HG03139 (cell line): Measurements from ENCODE around the gene TSNAXIP1.
"Not testable (repeated sequence)": the region's sequence is repeated elsewhere in the genome, so short reads cannot be mapped to it uniquely, and the experiment has no call there.

Experiments
- ATAC-seq: cut with Tn5 transposase; IDR thresholded peaks from one replicate; pipeline ENCODE4 v1.9.1; 2021; ENCODE audit not compliant: unreplicated experiment

The TSNAXIP1 gene

DNA sequence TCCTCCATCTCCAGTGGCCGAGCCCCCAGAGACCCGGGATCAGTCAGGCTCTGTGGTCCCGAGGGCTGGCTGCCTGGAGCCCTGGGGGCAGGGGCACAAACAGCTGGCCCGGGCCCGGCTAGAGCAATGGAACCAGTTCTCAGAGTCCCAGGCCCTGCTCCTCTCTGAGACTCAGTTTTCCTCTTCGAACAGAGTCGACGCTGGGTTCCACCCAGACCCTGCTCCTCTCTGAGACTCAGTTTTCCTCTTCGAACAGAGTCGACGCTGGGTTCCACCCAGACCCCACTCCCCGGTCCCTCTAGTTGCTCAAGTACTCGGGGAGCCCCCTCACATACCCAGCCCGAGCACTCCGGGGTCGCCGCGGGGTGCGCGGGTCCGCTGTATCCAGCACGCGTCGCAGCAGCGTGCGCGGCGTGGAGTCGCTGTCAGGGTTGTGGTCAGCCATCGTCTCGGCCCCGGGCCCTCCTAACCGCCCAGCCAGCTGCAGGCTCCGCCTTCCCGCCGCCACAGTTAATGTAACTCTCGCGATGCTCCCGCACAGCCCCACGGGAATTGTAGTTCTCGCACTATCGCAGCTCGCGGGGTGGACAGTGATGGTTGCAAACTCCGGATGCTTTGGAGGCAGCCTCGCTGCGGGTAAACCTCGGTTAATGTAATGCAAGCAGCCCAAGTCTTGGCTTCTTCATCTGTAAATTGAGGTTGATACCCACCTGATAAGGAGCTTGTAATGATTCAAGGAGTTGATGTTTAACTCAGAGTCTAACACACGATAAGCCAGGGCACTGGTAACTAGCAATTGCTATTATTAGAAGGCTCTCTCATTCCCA is 26.9 kb downstream of the TSNAXIP1 start:
- peak; percentile 87 for ATAC-seq

DNA sequence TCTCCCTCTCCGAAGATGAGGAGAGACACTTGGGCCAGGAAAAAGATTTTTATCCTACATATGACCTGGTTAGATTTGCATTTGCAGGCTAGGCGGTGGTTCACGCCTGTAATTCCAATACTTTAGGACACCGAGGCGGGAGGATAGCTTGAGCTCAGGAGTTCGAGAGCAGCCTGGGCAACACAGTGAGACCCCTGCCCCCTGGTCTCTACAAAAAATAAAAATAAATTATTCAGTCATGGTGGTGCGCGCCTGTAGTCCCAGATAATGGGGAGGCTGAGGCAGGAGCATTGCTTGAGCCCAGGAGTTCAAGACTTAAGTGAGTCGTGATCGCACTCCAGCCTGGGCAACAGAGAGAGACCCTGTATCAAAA is 27.5 kb downstream of the TSNAXIP1 start:
- ATAC-seq = no peak

DNA sequence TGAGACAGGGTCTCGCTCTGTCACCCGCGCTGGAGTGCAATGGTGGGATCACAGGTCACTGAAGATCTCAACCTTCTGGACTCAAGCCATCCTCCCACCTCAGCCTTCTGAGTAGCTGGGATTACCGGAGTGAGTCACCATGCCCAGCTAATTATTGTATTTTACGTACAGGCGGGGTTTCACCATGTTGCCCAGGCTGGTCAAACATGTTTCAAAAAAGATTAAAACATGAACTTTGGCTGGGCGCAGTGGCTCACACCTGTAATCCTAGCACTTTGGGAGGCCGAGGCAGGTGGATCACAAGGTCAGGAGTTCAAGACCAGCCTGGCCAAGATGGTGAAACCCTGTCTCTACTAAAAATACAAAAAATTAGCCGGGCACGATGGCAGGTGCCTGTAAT is 30.5 kb downstream of the TSNAXIP1 start:
- ATAC-seq = not testable (repeated sequence)

DNA sequence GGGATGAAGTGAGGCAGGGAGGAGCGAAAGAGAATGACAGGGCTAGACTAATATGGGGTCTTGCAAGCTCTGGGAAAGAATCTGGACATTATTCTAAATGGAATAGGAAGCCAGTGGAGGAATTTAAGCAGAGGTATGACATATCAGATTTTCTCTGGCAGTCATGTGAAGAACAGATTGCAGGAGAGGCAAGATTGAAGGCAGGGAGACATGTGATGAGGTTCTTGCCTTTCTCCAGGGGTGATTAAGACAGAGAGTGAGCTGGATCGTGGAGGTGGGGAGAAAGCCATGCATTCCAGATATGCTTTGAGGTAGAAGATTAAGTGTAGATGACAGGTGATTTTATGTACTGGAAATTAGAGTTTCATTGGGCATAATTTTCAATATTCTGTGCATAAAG is 31.1 kb downstream of the TSNAXIP1 start:
- ATAC-seq = no peak

DNA sequence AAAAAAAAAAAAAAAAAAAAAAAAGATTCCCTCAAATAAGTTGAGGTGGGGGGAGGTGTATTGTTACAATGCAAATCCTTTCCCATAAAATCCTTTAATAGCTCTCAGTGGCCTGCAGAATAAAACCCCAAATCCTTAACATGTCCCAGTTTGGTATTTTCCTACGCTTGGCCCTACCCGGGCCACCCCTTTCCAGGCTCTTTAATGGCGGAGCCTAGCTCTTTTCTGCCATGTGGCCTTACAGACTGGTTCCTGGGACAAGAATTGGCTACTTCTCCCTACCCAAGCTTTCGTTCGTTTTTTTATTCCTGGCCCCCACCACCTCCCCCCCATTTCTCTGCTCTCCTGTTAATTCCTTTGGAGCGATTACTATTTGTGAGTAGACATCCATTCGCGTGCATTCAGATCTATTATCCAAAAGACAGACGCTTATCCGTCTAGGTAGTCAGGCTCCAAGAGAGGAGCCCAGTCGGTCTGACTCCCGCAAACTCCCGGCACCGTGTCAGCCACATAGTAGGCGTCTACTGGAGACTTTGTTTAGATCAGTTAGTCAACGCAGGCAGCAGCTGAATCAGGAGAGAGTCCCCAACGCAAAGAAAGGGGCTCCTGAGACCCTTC is 34.6 kb downstream of the TSNAXIP1 start:
- no peak for ATAC-seq

DNA sequence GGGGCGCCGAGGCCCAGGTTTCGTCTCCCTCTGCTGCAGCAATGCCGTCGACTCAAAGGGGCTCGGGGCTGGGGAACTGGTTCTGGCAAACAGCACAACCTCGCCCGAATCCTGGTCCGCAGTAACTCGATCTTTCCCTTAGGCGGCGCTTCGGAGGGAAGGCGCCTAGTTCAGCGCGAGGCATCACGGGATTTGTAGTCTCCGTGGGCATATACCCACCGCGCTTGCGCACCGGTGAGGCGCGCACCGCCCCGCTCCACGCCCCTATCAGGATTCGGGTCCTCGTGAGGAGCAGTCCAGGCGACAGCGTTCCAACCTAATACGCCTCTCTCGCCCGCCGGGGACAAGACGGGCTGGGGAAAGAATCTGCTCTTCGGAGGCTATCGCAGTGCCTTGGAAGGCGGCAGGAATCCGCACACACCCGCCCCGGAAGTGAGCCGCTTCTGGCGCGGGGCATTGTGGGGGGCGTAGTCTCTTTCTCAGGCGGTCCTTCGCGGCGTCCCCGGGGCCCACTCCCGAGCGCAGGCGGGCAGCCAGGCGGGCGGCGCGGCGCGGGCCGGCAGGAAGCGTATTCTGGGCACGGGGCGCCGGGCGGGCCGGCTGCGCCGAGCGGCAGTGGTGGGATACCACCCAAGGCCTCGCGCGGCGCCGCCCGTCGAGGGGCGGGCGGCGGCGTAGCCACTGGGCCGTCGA is 35.3 kb downstream of the TSNAXIP1 start, which contains the start of gene THAP11:
Gene THAP11 (plus strand): TSS at position 505 of the 693 bp plus-strand sequence. CDS start 235 bp downstream, outside the sequence.
- peak; percentile 40 for ATAC-seq

DNA sequence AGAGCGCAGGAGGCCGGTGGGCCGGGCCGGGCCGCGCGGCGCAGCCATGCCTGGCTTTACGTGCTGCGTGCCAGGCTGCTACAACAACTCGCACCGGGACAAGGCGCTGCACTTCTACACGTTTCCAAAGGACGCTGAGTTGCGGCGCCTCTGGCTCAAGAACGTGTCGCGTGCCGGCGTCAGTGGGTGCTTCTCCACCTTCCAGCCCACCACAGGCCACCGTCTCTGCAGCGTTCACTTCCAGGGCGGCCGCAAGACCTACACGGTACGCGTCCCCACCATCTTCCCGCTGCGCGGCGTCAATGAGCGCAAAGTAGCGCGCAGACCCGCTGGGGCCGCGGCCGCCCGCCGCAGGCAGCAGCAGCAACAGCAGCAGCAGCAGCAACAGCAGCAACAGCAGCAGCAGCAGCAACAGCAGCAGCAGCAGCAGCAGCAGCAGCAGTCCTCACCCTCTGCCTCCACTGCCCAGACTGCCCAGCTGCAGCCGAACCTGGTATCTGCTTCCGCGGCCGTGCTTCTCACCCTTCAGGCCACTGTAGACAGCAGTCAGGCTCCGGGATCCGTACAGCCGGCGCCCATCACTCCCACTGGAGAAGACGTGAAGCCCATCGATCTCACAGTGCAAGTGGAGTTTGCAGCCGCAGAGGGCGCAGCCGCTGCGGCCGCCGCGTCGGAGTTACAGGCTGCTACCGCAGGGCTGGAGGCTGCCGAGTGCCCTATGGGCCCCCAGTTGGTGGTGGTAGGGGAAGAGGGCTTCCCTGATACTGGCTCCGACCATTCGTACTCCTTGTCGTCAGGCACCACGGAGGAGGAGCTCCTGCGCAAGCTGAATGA is 36.0 kb downstream of the TSNAXIP1 start:
- ATAC-seq = peak; percentile 1

DNA sequence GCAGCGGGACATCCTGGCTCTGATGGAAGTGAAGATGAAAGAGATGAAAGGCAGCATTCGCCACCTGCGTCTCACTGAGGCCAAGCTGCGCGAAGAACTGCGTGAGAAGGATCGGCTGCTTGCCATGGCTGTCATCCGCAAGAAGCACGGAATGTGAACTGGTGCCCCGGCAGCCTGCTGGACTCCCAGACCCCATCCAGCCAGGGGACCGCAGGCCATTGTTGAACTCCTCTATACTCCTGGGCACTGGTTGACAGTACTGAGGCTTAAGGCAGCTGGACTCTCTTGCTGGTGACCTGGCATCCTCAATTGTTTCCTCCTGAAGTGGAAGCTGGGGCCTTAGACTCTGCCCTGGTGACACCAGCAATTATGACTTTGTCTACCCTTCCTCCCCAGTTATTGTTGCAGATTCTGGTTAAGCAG is 36.7 kb downstream of the TSNAXIP1 start:
- ATAC-seq = no peak

DNA sequence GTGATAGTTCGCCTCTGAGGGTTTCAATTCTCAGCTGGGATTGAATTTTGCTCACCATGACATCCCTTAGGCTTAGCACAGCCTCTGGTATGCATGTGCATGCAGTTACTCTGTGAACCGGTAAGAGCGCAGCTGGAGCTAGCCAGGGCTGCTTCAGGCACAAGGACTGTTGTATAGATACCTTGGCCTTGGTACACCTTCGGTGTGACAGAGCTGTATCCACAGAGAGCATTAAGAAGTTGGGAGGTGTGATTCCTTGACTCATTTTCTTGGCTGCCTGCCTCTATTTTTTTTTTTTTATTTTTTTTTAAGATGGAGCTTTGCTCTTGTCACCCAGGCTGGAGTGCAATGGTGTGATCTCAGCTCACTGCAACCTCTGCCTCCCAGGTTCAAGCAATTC is 37.8 kb downstream of the TSNAXIP1 start:
- ATAC-seq = no peak

DNA sequence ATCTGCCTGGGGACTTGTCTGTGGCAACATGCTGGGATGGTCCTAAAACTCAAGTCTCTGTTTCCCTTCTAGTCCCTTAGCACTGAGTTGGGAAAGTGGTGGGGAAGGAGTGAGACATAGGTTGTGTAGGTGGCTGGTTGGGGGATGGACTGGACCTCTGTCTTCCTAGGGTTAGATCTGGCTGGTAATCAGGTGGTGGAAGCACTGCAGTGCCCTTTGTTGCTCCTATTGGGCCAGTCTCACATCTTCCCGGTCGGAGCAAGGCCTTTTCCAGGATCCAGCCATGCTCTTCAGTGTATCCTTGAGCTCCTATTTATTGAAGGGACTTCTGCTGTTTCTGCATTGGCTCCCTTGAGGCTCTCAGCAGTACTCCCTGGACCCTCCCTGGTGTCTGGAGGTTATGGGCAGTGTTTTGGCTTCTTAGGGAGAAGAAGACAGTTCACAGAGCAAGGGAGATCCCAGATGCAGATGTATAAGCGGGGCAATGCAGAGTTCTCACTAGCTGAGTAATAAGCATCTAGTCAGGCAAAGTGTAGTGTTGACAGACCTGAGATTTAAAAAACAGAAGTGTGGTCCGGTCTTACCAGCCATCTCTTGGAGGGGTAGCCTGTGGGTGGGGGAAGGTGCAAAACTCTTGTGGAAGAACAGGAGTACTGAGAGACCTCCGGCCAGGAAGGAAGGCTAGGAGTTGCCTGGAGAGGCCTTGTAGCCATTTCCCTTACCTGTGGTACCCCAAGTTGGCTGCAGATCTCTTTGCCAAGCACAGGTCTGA is 38.8 kb downstream of the TSNAXIP1 start:
- ATAC-seq = no peak

DNA sequence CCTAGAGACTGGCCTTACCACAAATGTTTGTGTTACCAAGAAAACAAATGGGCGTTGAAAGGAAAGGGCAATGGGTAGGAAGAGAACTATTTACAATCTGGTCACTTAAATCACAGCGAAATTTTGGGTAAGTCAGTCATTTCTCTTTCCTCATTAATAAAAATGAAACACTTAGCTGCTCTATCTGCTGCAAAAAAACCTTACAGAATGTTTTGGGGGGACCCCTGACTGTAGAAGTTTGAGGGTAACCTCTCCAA is 39.3 kb downstream of the TSNAXIP1 start:
- no peak for ATAC-seq

DNA sequence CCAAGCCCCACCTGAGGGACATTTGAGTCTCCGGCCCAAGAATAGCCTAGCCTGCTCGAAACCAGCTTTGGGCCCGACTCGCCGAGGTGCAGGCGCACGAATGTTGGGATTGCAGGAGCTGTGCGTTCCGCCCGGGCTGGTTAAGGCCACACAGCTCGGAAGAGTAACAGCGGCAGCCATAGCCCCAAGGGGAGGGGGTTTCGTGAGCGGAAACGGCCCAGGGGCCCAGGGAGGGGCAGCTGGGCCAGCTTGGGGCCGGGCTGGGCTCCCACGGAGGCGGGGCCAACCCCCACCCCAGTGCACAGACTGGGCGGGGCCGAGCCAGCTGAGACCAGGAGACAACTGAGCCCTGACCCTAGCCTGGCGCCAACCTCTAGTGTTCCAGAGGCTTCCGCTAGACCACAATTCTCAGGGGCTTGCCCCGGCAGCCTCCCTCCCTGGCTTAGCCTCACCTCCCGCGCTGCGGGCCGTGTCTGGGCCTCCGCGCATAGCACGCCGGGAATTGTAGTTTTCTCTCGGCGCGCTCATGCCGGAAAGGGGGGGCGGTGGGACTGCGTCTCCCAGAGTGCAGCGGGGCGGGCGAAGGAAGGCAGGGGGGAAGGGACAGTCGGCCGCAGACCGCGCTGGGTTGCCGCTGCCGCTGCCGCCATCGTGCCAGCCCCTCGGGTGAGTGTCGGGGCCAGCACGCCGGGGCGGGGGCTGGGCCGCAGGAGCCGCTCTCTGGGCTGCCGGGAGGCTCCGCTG is 39.8 kb downstream of the TSNAXIP1 start, which contains the start of gene NUTF2:
Gene NUTF2 (plus strand): TSS at position 614 of the 744 bp plus-strand sequence. CDS start 18,198 bp downstream, outside the sequence.
- ATAC-seq = peak; percentile 53

DNA sequence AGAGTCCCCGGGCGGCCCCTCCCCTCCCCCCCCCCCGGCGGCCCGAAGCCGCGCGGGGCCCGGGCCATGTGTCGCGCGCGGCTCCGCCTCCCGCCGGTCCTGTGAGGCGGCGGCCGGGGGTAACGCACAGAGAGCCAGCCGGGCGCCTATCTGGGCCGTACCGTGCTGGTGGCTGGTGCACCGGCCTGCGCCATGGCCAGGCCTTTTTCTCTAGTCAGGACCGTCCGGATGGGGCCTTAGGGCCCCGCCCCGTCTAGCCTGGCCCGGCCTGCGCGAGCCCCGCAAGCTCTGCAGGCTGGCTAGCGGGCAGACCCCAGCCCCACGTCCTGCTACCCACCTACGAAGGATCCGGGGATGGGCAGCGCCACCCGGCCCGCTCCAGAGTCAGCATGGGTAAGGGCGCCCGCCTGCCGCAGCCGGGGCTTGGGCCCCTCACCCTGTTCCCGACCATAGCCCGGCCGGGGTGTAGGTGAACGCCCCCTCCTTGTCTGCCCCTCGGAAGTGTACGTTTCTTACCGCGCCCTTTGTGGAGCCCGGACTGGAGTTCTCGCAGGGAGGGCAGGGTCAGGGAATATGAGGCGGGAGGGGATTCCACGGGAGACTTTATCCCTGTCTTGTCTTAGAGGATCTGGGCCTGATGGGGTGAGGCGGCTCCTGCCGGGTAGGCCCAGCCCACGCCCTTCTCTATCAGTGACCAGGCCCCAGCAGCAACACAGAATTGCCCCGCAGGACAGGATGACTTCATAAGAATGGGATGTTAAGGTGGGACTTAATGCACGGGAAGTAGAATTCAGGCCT is 40.6 kb downstream of the TSNAXIP1 start, which contains the start of gene CENPT:
Gene CENPT (minus strand): TSS at position 630 of the 798 bp plus-strand sequence. CDS start 13,834 bp downstream, outside the sequence.
- ATAC-seq = peak; percentile 22

DNA sequence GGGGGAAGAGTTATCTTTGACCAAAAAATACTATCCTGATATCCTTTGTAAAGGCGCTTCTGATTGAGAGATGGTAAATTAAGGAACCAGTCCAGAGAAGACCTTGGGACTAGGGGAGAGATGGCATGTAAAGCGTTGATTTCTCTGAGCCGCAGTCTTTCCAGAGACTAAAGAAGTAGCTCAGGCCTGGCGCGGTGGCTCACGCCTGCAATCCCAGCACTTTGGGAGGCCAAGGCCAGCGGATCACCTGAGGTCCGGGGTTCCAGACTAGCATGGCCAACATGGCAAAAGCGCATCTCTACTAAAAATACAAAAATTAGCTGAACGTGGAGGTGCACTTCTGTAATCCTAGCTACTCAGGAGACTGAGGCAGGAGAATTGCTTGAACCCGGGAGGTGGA is 41.4 kb downstream of the TSNAXIP1 start:
- ATAC-seq = no peak

DNA sequence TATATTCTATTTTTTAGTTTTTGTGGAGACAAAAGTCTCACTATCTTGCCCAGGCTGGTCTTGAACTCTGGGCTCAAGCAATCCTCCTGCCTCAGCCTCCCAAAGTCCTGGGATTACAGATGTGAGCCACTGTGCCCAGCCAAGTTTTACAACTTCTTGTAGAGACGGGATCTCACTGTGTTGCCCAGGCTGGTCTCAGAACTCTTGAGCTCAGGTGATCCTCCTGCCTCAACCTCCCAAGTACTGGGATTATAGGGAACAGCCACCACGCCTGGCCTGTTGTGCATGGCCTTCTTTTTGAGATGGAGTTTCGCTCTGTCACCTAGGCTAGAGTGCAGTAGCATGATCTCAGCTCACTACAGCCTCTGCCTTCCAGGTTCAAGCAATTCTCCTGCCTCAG is 47.0 kb downstream of the TSNAXIP1 start:
- ATAC-seq = no peak

DNA sequence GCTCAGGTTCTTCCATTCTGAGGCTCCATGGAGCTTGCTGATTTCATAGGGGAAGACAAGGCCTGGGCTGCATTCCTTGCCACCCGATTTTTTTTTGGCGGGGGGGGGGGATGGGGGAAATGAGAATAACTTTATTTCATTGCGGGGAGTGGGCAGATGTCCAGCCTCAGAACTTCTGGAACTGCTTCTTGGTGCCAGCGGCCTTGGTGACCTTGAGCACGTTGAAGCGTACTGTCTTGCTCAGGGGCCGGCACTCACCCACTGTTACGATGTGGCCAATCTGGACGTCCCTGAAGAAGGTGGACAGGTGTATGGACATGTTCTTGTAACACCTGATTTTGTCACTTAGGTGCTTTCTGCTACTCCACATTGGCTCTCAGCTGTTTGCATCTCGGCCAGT is 49.1 kb downstream of the TSNAXIP1 start:
- ATAC-seq = no peak

DNA sequence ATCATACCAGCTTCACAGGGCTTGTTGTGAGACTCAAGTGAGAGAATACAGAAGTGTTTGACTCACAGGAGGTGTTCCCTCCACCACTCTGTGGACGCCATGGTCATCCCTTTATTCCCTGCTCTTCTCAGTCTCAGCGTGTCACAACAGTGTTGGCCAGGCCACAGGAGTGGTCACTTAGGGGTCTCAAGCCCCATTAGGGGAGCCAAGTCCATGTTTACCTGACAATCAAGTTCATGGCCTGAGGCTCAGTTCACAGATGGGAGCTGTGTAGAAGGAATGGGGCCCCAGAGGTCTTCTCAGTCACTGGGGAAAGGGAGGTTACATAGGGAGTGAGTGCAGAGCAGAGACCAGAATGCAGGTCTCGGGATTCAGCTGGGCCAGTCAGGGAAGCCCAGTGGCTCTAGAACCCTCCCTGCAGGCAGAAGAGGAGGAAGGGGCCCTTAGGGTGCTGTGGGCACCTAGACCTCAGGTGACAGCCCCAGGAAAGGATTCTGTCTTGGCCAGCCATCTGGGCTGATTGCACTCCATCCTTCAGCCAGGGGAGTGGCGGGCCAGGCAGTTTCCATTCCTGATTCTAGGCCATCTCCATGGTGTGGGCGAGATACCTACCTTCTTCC is 50.3 kb downstream of the TSNAXIP1 start:
- ATAC-seq = no peak

DNA sequence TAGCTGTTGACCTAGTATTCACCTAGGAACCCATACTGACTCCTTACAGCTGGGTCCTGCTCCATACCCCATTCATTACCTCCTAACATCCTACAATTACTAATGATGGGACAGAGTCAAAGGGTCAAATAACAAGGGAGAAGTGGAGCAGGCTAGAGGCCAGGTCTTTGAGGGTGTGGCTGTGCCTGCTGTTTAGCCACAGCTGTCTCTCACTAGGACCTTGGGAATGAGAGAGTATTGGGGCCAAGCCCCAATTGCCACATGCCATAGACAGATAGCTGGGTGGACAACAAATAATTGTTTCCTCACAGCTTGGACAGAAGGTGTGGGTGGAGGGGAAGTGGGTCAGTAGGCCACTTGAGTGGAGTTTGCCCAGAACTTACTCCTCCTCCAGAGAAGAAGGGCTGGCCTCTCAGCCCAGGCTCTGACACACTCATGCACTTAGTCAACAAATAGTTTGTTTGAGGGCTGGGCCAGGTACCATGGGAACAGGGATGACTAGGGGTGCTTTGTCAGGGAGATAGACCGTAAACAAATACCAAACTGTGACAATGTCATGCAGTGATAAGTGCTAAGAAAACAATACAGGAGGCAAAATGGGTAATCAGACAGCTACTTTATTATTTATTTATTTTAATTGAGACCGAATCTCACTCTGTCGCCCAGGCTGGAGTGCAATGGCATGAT is 51.0 kb downstream of the TSNAXIP1 start:
- no peak for ATAC-seq
